GM18508 (cell line): Measurements from ENCODE around the gene NDUFA6.
"Not testable (repeated sequence)": the region's sequence is repeated elsewhere in the genome, so short reads cannot be mapped to it uniquely, and the experiment has no call there.

Experiments used
- ATAC-seq: cut with Tn5 transposase; IDR thresholded peaks from one replicate; pipeline ENCODE4 v1.9.1; 2021; ENCODE audit warnings: moderate number of reproducible peaks; ENCODE audit not compliant: insufficient read depth, unreplicated experiment

NDUFA6 gene

DNA sequence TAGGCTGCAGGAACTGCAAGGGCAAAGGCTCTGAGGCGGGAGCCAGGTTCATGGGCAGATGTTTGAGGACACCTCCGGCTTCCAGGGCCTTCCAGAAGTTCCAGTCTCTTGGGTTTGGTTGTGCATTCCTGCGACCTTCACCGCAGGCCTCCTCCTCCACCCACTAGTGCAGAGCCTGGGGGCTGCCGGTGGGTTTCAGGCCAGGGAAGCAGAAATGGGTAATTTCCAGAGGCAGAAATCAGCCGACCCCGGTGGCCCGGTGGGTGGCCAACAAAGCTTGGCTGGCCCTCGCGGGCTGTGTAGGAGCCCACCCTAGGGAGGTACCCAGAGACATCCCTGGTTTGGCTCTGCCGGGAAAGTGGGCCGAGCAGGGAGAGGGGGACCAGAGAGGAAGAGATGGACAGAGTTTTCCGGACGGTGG, 16.9 kb downstream of the NDUFA6 start:
- no peak for ATAC-seq

DNA sequence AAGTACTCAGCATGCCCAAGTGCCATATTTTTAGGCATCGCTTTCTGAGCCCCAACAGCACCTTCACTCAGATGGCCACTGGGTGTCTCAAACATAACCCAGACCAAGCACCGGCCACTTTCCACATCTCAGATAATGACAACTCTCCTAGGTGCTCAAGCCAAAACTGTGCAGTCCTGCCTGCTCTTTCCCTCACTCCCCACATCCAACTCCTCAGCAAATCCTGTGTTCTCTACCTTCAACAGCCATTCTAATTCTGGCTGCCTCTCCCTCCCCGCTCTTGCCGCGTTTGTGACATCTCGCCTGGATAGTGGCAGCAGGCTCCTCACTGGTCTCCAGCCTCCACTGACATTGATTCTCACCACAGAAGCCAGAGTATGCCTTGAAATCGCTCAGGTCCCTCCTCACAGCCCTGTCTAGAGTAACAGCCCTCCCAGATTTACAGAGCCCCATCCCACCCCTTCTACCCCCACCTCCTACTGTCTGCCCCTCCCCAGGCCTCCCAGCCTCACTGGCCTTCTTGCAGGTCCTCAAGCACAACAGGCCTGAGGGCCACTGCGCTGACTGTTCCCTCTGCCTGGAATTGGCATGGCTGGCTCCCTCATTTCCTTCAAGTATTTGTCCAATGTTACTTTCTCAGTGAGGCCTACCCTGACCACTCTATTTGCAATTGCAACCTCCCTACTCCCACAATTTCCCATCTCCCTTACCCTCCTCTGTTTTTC, 17.8 kb downstream of the NDUFA6 start:
- no peak for ATAC-seq

DNA sequence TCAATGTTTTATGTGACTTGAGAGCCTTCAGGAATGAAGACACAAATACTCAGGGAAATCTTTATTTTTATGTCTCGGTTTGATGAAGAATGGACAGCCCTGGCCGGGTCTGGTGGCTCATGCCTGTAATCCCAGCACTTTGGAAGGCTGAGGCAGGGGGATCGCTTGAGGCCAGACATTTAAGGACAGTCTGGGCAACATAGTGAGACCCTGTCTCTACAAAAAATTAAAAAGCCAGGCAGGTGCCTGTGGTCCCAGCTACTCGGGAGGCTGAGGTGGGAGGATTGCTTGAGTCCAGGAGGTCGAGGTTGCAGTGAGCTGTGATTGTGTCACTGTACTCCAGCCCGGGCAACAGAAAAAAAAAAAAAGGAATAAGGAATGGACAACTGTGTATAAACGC, 19.1 kb downstream of the NDUFA6 start:
- not testable (repeated sequence) for ATAC-seq

DNA sequence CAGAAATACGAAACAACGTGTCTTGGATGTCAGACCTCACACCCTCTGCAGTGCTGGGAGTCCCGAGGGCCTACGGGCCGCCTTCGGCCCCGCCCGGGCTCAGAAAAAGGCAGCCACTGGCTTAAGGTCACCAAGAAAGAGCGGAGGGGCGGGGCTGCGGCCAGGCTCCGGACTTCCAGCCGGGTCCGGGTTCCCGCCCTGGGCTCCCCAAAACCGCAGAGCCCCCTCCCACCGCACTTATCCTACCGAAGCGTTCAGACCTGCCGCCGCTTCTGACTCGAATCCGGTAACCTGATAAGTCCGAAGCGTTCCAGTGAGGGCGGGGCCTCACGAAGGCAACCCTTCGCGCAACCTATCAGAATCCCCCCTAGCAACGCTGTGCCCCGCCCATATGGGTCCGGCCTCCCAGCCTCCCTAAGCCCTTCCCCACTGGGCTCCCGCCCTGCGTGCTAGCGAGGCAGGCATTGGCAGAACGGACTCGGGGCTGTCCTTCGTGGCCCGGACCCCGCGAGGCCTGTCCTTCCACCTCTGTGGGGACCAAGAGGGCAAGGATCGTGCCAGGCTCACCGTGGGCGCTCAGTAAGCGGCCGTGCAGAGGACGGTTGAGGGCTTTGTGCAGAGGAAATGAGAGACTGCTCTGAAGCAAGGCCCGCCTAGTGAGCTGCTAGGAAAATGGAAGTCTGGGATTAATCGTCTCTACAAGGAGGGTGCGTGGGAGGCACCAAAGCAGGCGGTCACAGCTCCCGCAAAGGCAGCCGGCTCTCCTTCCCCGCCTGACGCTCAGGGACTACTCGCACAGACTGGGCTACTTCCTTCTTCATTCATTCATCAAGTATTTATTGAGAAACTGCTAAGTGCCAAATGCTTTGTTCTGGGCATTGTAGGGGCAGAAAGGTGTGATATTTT, 19.8 kb downstream of the NDUFA6 start, which contains the start of gene NAGA:
NAGA (minus strand) TSS at position 296 of the 906 bp plus-strand sequence. CDS start 515 bp downstream, outside the sequence.
- no peak for ATAC-seq

DNA sequence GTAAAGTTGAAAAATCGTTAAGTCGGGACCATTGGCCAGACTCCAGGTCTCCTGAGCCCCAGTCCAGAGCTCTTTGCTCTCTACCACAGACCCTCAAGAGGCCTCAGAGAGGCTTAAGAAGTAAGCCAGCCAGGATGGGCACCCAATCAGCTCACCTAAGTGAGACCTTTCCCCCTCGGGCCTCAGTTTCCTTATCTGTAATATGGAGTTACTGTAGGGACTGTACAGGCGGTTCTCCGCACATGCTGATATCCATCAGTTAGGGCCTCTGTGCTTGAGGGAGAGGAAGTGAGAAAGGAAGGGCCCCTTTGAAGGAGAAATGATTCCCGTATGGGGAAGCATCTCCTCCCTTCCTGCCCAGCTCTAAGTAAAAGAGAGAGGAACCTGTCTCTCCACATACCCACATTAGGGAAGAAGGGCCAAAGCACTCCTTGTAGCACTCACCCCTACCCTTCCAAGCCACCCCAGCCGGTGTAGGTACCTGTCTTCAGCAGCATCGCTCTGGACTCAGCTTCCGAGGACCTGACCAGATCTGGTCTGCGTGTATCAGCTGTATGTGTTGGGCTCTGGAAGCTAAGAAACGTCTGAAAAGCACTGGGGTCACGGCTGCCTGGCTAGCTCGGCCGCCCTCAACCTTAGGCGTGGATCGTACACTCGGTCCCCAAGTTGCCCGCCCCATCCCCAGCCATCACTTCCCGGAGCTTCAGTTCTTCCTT, 20.6 kb downstream of the NDUFA6 start:
- ATAC-seq: no peak

DNA sequence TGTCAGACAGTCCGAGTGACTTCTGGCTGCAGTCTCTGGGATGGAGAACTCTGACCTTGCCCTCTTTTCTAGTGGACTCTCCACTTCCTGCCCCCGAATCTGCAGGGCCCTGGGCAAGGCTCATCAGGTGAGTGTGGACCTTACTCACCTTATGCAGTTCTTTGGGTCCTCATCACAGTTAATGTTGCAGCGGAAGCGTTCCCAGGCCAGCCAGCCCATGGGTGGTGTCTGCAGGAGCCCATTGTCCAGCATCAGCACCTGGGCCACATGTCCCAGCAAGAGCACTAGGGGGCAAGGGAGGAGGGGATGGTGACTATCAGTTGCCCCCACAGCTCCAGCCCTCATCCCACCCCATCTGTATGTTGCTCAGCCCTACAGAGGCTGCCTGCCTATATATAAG, 22.3 kb downstream of the NDUFA6 start:
- no peak for ATAC-seq

DNA sequence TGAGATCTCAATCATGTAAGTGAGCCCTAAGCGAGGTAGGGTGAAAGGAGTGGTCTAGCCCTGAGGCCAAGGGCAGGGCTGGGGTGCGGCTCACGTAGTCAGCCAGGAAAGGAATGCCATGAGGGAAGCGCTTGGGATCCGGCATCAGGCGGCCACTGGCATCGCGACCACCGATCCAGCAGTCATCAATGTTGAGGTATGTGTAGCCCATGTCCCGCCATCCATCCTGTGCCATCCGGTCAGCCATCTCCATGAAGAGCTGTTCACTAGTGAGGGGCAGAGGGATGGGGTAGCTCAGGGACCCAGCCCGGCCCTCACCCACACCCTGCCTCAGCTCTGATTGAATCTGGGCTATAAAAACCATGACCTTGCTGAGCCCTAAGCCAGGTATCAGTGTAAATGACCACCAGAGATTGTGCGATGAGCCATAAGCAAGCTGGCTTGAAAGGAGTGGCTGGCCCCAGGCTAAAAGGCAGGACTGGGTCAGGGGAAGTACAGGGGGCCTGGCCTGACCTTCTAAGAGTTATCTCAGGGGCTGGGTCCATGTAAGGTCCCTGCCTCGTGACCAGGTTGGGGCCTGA, 22.8 kb downstream of the NDUFA6 start:
- ATAC-seq: no peak

DNA sequence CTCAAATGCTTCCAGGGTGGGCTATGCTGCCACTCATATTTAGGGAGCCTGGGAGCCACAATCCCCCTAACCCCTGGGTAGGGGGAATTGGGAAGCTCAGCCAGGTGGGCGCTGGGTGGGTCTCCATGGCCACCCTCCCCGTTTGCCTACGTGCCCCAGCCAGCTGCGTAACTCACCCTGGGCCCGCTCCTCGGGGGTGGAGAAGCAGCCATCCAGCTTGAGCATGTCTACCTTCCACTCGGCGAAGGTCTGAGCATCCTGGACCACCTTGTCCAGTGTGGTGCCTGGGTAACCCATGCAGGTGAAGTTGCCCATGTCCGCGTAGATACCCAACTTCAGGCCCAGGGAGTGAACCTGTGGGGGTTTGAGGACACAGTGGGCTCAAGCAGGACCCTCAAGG, 23.6 kb downstream of the NDUFA6 start:
- no peak for ATAC-seq

DNA sequence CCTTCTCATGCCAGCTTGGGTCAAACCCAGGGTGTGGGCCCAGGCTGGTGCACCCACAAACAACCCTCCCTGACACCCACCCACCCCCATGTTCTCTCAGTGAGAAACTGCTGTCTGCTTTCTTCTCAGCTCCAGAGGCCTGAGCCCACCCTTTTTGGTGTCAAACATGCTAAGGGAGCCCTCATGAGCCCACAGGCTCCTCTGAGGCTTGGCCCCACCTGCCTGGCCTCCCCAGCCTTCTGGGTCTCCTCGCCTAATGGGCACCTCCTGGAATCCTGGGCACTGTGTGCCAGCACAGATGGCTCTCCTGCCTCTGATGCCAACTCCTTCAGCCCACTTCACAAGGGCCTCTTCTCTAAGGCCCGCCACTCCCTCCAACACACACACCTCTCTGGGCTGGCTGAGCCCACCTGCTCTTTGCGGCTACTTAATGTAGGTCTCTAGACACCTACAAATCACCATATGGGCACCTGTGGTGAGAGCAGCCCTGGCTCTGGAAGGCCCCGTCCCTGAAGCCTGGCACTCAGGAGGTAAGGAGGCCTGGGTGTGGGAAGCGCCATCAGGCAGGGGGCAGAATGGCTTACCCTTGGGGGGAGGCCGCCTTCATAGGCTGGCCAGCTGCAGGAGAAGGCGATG, 24.3 kb downstream of the NDUFA6 start:
- ATAC-seq: no peak

DNA sequence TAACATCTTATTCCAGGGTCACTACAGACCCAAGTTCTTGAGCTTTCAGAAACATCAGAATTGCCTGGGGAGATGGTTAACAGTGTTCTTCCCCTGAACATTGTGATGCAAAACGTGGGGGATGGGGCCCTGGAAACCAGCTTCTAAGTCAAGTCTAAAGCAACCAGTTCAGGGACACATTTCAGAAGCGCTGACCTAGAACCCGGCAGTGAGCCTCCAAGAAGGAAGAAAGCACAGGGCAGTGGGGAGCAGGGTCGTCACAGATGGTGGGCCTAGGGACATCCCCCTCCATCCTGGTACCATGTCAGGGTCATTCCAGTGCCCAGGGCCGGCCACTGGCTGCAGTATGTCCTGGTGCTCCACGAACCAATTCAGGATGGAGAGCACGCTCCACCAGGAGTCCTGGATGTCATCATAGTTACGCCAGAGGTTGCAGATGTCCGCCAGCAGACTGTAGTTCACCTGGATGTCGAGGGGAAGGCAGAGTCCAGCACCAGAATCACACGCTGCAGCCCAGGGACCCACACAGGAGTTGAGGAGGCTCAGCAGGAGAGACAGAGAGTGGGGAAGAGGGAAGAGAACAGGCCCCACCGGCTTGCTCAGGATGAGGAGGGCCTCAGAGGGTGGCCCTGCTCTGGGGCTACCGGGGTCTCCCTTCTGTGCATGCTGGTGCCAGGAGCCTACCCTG, 25.0 kb downstream of the NDUFA6 start:
- ATAC-seq: no peak

DNA sequence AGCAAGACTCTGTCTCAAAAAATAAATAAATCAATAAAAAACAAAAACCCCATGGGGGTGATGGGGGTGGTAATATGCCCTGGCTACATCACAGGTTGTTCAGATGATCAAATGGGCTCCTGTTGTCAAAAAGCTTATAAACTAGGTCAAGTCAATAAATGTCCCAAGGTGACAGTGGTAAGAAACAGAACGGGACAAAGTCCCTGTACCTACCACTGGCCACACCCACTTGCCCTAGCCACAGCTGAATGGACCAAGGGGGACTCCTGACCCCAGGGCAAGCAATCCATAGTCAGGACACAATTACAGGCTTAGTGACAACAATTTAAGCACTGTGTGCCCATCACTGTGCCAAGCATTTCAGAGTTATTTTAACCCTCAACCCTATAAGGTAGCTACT, 25.9 kb downstream of the NDUFA6 start:
- no peak for ATAC-seq

DNA sequence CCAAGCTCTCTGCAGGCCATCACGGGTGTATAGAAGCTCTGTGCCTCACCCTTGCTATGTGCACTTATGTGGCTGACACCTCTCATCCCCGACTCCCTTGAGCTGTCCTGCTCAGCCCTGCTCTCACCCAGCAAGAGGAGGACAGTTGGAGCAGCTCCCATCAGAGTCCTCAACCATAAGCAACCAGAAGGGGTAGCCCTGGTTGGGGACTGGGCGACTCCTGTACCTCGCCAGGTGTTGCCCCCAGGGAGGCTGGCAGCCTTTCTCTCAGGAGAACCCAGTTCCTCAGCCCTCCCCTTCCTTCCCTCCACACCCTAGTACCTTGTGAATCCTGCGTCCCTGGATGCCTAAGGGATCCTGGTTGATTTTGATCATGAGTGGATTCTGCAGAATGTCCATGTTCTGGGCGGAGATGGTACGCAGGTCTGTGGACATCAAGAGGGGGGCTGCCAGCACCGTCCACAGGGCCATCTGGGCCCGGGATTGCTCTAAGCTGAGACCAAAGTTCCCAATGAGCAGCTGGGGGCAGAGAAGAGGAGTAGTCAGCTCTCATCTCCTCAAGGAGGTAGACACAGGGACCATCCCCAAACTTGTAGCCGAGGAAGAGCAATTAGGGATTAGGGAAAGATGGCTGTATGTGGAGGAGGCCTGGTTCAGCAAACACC, 27.9 kb downstream of the NDUFA6 start:
- ATAC-seq: no peak

DNA sequence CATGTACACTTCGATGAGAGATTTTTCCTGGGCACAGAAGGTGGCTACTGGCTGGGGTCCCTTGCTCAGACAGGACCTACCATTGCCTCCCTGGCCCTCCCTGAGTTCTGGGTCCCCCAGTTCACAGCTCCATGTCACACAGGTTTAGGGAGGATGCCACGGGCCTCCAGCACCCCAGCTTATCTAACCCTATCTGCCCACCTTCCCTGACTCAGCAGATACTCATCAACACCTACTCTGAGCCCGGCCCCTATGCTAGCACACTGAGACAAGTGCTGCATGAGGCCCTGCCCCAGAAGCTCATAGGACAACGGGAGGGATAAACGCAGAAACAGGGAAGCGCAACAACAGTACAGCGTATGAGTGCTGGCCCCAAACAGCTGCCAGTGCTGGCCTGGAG, 29.5 kb downstream of the NDUFA6 start:
- ATAC-seq: no peak

DNA sequence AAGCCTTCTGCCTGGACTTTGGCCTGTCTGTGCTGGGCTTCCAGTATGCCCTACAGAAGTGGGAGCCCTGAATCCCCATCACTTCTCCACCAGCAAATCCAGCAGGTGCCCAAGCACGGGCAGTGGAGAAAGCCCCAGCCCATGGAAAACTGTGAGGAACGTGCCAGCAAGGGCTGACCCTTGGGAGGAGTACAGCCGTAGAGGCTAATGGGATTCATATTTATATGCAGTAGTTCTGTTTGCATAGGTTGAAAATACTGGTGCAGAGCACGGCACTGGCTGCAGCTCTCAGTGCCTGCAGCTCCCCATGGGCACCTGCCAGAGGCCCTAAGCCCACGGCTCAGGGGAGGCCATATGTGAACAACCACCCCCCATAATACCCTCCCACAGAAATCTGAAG, 30.1 kb downstream of the NDUFA6 start:
- ATAC-seq: no peak

DNA sequence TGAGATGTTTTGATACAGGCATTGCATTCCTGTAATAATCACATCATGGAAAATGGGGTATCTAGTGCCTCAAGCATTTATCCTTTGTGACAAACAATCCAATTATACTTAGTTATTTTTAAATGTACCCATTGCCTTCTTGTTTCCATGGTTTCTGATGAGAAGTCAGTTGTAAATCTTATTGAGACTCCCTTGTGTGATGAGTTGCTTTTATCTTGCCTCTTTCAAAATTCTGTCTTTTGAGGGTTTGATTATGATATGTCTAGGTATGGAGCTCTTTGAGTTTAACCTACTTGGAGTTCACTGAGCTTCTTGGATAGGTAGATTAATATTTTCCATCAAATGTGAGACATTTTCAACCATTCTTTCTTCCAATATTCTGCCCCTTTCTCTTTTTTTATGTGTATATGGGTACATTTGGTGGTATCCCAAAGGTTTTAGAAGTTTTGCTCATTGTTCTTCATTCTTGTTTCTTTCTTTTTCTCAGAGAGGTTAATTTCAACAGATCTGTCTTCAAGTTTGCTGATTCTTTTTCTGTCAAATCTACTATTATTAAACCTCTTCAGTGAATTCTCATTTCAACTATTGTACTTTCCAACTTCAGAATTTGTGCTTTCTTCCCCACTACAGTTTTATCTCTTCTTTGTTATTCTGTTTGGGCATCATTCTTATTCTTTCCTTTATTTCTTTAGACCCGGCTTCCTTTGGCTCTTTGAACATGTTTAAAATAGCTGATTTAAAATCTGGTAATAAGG, 33.6 kb downstream of the NDUFA6 start:
- ATAC-seq: no peak

DNA sequence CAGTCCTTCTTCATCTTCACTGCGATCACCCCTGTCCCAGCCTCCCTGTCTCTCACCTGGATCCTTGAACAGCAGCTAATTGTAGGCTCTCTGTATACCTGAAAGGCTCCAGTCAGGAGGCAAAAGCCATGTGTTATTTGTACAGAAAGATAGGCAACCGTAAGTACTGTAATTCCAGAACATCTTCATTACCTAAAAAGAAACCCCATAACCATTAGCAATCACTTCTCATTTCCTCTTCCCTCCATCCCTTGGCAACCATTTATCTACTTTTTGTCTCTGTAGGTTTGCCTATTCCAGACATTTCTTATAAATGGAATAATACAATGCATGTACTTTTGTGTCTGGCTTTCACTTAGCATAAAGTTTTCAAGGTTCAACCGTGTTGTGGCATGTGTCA, 37.8 kb downstream of the NDUFA6 start:
- no peak for ATAC-seq

DNA sequence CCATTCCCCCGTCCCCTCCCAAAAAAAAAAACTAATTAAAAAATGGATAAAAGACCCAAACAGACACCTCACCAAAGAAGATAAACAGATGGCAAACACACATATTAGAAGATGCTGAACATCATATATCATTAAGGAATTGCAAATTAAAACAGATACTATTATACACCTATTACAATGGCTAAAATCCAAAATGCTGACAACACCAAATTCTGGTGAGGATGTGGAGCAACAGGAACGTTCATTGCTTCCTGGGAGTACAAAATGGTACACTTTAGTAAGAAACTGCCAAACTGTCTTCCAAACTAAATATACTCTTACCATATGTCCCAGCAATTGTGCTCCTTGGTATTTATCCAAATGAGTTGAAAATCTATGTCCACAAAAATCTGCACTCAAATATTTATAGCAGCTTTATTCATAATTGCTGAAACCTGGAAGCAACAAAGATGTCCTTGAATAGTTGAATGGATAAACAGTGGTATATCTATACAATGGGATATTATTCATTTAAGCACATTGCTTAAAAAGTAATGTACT, 39.9 kb downstream of the NDUFA6 start:
- ATAC-seq: no peak

DNA sequence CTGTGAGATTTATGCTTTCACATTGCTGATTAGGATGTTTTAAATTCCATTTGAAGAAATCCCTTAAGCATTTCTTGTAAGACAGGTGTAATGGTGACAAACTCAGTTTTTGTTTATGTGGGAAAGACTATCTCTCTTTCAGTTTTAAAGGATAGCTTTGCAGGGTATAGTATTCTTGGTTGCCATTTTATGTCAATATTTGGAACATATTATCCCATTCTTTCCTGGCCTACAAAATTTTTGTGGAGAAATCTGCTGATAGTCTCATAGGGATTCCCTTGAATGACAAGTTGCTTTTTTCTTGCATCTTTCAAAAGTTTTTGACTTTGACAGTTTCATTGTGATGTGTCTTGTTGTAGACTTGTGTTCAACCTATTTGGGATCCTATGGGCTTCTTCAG, 48.8 kb downstream of the NDUFA6 start:
- no peak for ATAC-seq
